Melanocyte of skin (primary cell): ENCODE results near the gene PDHA2. TPM values are rescaled to one million over a fixed set of nuclear protein-coding genes. Genes with fewer than 3 reads are reported as not detected.

Experiments
- small RNA-seq, 2 donors: library from RNA; depleted of rRNA; stranded (forward); fragments of <200 nt; gene quantifications; one replicate each; pipeline ENCODE3, GENCODE V24; 2012
- total RNA-seq, 2 donors: library from RNA; depleted of rRNA; stranded (reverse); fragments of >200 nt; gene quantifications; 2 replicates each; pipeline ENCODE4 v1.2.3, GENCODE V29; 2012

Gene PDHA2
- not detected for total RNA-seq

DNA sequence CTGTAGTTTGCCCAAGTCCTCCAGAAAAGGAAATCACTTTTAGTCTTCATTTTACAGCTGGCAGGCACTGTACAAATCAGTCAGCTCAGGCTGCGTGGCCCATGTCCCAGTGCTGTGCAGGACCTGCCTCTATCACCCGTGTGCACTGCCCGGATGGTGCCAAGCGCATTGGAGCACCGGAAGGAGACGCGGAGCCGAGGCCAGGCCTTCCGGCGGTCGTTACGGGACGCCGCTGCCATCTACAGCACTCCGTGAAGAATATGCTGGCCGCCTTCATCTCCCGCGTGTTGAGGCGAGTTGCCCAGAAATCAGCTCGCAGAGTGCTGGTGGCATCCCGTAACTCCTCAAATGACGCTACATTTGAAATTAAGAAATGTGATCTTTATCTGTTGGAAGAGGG lies at the start of gene PDHA2:
PDHA2 (plus strand) TSS at position 203 of the 400 bp plus-strand sequence; CDS start at position 261, 58 bp downstream.

Small RNA genes lying within 50 kb of the gene (small RNA-seq; reads per million reads assigned to genes)
- 0 reads per million in 2 donors for gene RNU6-1059P
